ENCODE results near the gene WNT2B. TPM values are rescaled to one million over a fixed set of nuclear protein-coding genes. Genes with fewer than 3 reads are reported as not detected.
A peak's percentile ranks its signal among the peaks of the same experiment; 100 is the strongest.
"Not testable (repeated sequence)": the region's sequence is repeated elsewhere in the genome, so short reads cannot be mapped to it uniquely, and the experiment has no call there.

Gene WNT2B
- total RNA-seq, 4 donors from 2014 or later, result 2.8 to 4.8 (median 3.6) TPM

DNA sequence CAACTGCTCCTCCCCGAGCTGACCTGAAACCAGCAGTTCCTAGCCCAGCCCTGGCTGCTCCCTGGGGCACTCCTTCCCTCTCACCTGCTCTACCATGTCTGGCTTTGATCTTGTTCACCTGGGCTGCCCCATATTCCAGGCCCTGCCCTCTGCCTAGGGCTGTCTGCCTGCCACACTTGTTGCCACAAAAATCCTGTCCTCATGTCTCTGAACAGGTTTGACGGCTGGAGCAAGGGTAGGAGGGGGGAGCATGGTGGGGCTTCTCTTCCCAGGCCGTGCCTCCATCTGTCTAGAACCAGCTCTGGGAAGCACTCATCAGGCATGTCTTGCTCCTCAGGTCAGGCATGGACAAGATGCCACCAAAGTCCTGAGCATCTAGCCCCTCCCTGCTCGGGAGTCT lies 44.3 kb upstream of the WNT2B start:
- WGBS, 2 donors (ENCODE audit: low coverage in 1 of 2), result 60 to 77% methylated on average over 2 of the region's 4 CpGs
- Histone ChIP-seq H3K36me3 (no peaks in the 10 kb centered on the region), H3K9me3 (no peaks in the 10 kb centered on the region), H3K27ac (peak overlapping the region in 3 of 4 donors; percentile 65 to 83 (median 75)), H3K4me1 (peaks cover 0 to 29% (median 3%) of the 10 kb centered on the region in 3 donors), H3K27me3 (no peaks in the 10 kb centered on the region), H3K4me3 (no peak overlapping the region)
- no peak for ATAC-seq
- TF ChIP-seq POLR2A (IDR thresholded peaks at IDR 0.05) (no peak), POLR2AphosphoS5 (IDR thresholded peaks at IDR 0.05) (no peak), EP300 (IDR thresholded peaks at IDR 0.05) (no peak)
- TF ChIP-seq, protein P1, sequence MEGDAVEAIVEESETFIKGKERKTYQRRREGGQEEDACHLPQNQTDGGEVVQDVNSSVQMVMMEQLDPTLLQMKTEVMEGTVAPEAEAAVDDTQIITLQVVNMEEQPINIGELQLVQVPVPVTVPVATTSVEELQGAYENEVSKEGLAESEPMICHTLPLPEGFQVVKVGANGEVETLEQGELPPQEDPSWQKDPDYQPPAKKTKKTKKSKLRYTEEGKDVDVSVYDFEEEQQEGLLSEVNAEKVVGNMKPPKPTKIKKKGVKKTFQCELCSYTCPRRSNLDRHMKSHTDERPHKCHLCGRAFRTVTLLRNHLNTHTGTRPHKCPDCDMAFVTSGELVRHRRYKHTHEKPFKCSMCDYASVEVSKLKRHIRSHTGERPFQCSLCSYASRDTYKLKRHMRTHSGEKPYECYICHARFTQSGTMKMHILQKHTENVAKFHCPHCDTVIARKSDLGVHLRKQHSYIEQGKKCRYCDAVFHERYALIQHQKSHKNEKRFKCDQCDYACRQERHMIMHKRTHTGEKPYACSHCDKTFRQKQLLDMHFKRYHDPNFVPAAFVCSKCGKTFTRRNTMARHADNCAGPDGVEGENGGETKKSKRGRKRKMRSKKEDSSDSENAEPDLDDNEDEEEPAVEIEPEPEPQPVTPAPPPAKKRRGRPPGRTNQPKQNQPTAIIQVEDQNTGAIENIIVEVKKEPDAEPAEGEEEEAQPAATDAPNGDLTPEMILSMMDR (IDR thresholded peaks at IDR 0.05), result no peak

DNA sequence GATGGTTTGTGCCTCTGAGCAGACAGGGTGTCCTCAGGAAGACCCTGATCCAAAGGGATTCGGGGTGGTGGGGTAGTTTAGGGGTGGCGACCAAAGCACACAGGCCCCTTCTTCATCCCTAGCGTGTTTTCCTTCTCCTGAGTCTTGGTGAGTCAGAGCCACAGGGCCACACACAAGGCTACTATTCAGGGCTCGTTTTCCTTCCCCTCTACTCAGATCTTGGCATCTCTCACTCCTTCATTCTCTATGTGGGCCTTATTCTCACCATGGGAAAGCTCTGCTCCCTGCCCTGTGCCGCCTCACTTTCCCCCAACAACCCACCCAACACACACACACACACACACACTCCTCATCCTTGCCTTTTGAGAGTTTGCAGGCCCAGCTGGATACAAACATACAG lies 43.6 kb upstream of the WNT2B start:
- H3K27me3 ChIP-seq, result no peaks in the 10 kb centered on the region
- H3K4me1 ChIP-seq, result peaks cover 0 to 29% (median 3%) of the 10 kb centered on the region in 3 donors
- 17 to 43% methylated on average over 1 to 4 of the region's 5 CpGs for WGBS, 2 donors (ENCODE audit: low coverage in 1 of 2)
- peak overlapping the region in 3 of 4 donors; percentile 65 to 83 (median 75) for H3K27ac ChIP-seq
- ATAC-seq, result no peak
- H3K4me3 ChIP-seq, result no peak overlapping the region
- no peak for TF ChIP-seq POLR2AphosphoS5 (IDR thresholded peaks at IDR 0.05)
- TF ChIP-seq, protein P1 (IDR thresholded peaks at IDR 0.05), result no peak
- no peak for TF ChIP-seq EP300 (IDR thresholded peaks at IDR 0.05)
- no peak for TF ChIP-seq POLR2A (IDR thresholded peaks at IDR 0.05)
- no peaks in the 10 kb centered on the region for H3K36me3 ChIP-seq
- H3K9me3 ChIP-seq, result no peaks in the 10 kb centered on the region

DNA sequence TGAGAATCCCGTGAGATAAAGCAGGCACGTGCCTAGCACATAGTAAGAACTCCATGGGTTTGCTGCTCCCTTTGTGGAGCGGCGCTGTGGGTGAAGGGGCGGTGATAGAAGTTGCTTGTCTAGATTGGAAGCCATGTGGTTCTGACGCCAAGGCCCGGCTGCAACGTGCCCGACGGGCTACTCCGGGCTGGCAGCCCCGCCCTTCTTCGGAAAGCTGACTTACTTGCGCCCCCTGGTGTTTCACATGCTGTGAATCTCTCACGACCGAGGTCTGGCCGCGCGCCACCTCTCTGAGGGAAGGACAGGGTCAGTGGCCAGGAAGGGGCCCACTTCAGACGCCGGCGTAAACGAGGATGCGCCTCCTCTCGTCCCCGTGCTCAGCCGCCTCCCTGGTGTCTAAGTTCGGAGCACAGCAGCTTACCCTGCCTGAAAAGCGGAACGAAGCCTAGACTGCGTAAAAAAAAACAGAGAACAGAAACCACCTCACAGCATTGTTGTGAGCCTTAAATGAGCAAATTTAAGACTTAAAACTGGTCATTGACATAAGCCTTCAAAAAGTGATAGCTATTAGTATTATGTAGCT lies 42.6 kb upstream of the WNT2B start:
- peak overlapping the region; percentile 26 to 42 for H3K4me3 ChIP-seq
- ATAC-seq, result peak; percentile 96
- 2 to 10% methylated on average over 2 to 8 of the region's 31 CpGs for WGBS, 2 donors (ENCODE audit: low coverage in 1 of 2)
- no peaks in the 10 kb centered on the region for H3K9me3 ChIP-seq
- no peaks in the 10 kb centered on the region for H3K27me3 ChIP-seq
- H3K27ac ChIP-seq, result peak overlapping the region; percentile 9 to 83 (median 70)
- peaks cover 0 to 23% (median 3%) of the 10 kb centered on the region in 3 donors for H3K4me1 ChIP-seq
- H3K36me3 ChIP-seq, result no peaks in the 10 kb centered on the region
- TF ChIP-seq POLR2A (IDR thresholded peaks at IDR 0.05) (no peak), EP300 (IDR thresholded peaks at IDR 0.05) (no peak), POLR2AphosphoS5 (IDR thresholded peaks at IDR 0.05) (peak; percentile 81)
- TF ChIP-seq, protein P1 (IDR thresholded peaks at IDR 0.05), result peak; percentile 41 to 97 (median 94)

DNA sequence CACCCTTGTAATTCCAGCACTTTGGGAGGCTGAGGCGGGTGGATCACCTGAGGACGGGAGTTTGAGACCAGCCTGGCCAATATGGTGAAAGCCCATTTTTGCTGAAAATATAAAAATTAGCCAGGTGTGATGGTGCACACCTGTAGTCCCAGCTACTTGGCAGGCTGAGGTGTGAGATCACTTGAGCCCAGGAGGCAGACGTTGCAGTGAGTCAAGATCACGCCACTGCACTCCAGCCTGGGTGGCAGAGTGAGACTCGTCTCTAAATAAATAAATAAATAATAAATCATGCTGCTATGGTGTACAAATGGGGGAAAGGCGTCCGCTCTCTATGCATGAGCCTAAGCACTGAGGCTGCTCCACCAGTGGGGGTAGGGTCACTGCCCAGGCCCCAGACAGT lies 38.4 kb upstream of the WNT2B start:
- not testable (repeated sequence) for H3K4me3 ChIP-seq, ATAC-seq, H3K27me3 ChIP-seq, H3K9me3 ChIP-seq, H3K36me3 ChIP-seq, H3K27ac ChIP-seq
- peaks cover 0 to 18% (median 3%) of the 10 kb centered on the region in 3 donors for H3K4me1 ChIP-seq
- WGBS, 2 donors (ENCODE audit: low coverage in 1 of 2), result 88% methylated on average over 2 of the region's 7 CpGs; no CpG with 5 or more reads in 1 of the 2 donors

DNA sequence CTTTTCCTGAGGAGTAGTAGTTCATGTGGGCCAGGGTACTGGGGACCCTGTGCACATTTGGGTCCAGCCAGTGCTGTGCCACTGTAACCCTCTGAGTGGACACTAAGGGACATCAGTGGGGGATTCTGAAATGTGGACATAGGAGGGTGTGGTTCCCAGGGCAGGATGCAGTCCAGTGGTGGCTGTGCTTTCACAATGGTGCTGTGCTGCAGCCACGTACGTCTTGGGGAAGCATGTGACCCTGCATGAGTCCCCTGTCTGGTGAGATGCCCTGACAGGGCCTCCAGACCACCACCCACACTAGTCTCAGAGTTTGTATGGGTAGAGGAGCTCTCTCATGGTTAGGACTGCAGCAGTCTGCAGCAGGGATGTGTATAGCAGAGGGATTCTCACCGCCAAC lies 37.8 kb upstream of the WNT2B start:
- Histone ChIP-seq H3K4me1 (peaks cover 0 to 12% (median 3%) of the 10 kb centered on the region in 3 donors), H3K36me3 (no peaks in the 10 kb centered on the region), H3K4me3 (no peak overlapping the region), H3K9me3 (no peaks in the 10 kb centered on the region), H3K27ac (no peak overlapping the region), H3K27me3 (no peaks in the 10 kb centered on the region)
- WGBS, 2 donors (ENCODE audit: low coverage in 1 of 2), result 88% methylated on average over 1 of the region's 3 CpGs; no CpG with 5 or more reads in 1 of the 2 donors
- no peak for ATAC-seq
- TF ChIP-seq, protein P1 (IDR thresholded peaks at IDR 0.05), result no peak

All from gastroesophageal sphincter (tissue), 4 donors.